Measurements from ENCODE around the gene VPS33A. TPM values are rescaled to one million over a fixed set of nuclear protein-coding genes. Genes with fewer than 3 reads are reported as not detected.
A peak's percentile ranks its signal among the peaks of the same experiment; 100 is the strongest.

The VPS33A gene
- total and polyA plus RNA-seq, 10 of the 15 experiments (the other 5 are each of a cell fraction or from before 2014, with no cell fraction given) = 7.7 to 33.6 (median 21.6) TPM

- TF ChIP-seq, protein P1, sequence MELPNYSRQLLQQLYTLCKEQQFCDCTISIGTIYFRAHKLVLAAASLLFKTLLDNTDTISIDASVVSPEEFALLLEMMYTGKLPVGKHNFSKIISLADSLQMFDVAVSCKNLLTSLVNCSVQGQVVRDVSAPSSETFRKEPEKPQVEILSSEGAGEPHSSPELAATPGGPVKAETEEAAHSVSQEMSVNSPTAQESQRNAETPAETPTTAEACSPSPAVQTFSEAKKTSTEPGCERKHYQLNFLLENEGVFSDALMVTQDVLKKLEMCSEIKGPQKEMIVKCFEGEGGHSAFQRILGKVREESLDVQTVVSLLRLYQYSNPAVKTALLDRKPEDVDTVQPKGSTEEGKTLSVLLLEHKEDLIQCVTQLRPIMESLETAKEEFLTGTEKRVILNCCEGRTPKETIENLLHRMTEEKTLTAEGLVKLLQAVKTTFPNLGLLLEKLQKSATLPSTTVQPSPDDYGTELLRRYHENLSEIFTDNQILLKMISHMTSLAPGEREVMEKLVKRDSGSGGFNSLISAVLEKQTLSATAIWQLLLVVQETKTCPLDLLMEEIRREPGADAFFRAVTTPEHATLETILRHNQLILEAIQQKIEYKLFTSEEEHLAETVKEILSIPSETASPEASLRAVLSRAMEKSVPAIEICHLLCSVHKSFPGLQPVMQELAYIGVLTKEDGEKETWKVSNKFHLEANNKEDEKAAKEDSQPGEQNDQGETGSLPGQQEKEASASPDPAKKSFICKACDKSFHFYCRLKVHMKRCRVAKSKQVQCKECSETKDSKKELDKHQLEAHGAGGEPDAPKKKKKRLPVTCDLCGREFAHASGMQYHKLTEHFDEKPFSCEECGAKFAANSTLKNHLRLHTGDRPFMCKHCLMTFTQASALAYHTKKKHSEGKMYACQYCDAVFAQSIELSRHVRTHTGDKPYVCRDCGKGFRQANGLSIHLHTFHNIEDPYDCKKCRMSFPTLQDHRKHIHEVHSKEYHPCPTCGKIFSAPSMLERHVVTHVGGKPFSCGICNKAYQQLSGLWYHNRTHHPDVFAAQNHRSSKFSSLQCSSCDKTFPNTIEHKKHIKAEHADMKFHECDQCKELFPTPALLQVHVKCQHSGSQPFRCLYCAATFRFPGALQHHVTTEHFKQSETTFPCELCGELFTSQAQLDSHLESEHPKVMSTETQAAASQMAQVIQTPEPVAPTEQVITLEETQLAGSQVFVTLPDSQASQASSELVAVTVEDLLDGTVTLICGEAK (IDR thresholded peaks at IDR 0.05; ENCODE audit: borderline replicate concordance) = peak; percentile 78
- TF ChIP-seq, protein P2, sequence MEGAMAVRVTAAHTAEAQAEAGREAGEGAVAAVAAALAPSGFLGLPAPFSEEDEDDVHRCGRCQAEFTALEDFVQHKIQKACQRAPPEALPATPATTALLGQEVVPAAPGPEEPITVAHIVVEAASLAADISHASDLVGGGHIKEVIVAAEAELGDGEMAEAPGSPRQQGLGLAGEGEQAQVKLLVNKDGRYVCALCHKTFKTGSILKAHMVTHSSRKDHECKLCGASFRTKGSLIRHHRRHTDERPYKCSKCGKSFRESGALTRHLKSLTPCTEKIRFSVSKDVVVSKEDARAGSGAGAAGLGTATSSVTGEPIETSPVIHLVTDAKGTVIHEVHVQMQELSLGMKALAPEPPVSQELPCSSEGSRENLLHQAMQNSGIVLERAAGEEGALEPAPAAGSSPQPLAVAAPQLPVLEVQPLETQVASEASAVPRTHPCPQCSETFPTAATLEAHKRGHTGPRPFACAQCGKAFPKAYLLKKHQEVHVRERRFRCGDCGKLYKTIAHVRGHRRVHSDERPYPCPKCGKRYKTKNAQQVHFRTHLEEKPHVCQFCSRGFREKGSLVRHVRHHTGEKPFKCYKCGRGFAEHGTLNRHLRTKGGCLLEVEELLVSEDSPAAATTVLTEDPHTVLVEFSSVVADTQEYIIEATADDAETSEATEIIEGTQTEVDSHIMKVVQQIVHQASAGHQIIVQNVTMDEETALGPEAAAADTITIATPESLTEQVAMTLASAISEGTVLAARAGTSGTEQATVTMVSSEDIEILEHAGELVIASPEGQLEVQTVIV (IDR thresholded peaks at IDR 0.05; ENCODE audit: borderline replicate concordance, partially characterized antibody) = peak; percentile 95
- 0 out of 2 replicates have a peak, but pooled peaks have one; percentile 68 for TF ChIP-seq TCF3 (IDR thresholded peaks at IDR 0.05; ENCODE audit: borderline replicate concordance, insufficient read depth, low read depth, low read length)
- TF ChIP-seq, protein P3, sequence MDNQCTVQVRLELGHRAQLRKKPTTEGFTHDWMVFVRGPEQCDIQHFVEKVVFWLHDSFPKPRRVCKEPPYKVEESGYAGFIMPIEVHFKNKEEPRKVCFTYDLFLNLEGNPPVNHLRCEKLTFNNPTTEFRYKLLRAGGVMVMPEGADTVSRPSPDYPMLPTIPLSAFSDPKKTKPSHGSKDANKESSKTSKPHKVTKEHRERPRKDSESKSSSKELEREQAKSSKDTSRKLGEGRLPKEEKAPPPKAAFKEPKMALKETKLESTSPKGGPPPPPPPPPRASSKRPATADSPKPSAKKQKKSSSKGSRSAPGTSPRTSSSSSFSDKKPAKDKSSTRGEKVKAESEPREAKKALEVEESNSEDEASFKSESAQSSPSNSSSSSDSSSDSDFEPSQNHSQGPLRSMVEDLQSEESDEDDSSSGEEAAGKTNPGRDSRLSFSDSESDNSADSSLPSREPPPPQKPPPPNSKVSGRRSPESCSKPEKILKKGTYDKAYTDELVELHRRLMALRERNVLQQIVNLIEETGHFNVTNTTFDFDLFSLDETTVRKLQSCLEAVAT (IDR thresholded peaks at IDR 0.05) = no peak; the same call in none of the 2 replicates
- peak; percentile 71 for TF ChIP-seq RUNX3 (IDR thresholded peaks at IDR 0.05; ENCODE audit: low read length)
- TF ChIP-seq, protein P4, sequence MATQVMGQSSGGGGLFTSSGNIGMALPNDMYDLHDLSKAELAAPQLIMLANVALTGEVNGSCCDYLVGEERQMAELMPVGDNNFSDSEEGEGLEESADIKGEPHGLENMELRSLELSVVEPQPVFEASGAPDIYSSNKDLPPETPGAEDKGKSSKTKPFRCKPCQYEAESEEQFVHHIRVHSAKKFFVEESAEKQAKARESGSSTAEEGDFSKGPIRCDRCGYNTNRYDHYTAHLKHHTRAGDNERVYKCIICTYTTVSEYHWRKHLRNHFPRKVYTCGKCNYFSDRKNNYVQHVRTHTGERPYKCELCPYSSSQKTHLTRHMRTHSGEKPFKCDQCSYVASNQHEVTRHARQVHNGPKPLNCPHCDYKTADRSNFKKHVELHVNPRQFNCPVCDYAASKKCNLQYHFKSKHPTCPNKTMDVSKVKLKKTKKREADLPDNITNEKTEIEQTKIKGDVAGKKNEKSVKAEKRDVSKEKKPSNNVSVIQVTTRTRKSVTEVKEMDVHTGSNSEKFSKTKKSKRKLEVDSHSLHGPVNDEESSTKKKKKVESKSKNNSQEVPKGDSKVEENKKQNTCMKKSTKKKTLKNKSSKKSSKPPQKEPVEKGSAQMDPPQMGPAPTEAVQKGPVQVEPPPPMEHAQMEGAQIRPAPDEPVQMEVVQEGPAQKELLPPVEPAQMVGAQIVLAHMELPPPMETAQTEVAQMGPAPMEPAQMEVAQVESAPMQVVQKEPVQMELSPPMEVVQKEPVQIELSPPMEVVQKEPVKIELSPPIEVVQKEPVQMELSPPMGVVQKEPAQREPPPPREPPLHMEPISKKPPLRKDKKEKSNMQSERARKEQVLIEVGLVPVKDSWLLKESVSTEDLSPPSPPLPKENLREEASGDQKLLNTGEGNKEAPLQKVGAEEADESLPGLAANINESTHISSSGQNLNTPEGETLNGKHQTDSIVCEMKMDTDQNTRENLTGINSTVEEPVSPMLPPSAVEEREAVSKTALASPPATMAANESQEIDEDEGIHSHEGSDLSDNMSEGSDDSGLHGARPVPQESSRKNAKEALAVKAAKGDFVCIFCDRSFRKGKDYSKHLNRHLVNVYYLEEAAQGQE (IDR thresholded peaks at IDR 0.05; ENCODE audit: low read depth, low read length) = peak; percentile 49; the same call in 1 of the 2 replicates
- peak; percentile 80 for TF ChIP-seq CREB1 (IDR thresholded peaks at IDR 0.05; ENCODE audit: low read depth)
- TF ChIP-seq IKZF2 (IDR thresholded peaks at IDR 0.05) = peak in 1 of 2 experiments; percentile 39; a peak in 2 of 4 replicates
- TF ChIP-seq WRNIP1 (IDR thresholded peaks at IDR 0.05; ENCODE audit: borderline replicate concordance, low read depth, low read length) = 0 out of 2 replicates have a peak, but pooled peaks have one; percentile 16
- TF ChIP-seq ATF2 (IDR thresholded peaks at IDR 0.05; ENCODE audit: low read length) = no peak
- no peak for TF ChIP-seq RCOR1 (conservative IDR thresholded peaks at IDR 0.05; ENCODE audit: low read depth, low read length)
- TF ChIP-seq MTA2 (IDR thresholded peaks at IDR 0.05; ENCODE audit: low read depth) = no peak
- no peak for TF ChIP-seq KAT2A (conservative IDR thresholded peaks at IDR 0.05; ENCODE audit: control insufficient read depth, low read depth, low read length)
- peak; percentile 81 for TF ChIP-seq LARP7 (IDR thresholded peaks at IDR 0.05)
- TF ChIP-seq TCF7 (IDR thresholded peaks at IDR 0.05; ENCODE audit: borderline replicate concordance) = no peak
- TF ChIP-seq ZNF207 (IDR thresholded peaks at IDR 0.05; ENCODE audit: borderline replicate concordance) = peak; percentile 76
Observed at GRCh38 chr12:122266230-122266901, at the start of gene VPS33A (continued).
